Activated CD4-positive, alpha-beta T cell treated with anti-CD3 and anti-CD28 coated beads, Interleukin-2, amount 10 ng/mL, durations not matched to agents 24 days and 14 days (primary cell): Measurements from ENCODE around the gene NKX6-1. TPM values are rescaled to one million over a fixed set of nuclear protein-coding genes. Genes with fewer than 3 reads are reported as not detected.

Source experiments
- total RNA-seq: library from RNA; stranded (reverse); gene quantifications from 2 replicates; pipeline ENCODE4 v1.2.3, GENCODE V29; 2022

Gene NKX6-1
- total RNA-seq, 1 donor from 2014 or later: not detected

Other genes with a start within 250 kb of the NKX6-1 start
- not detected in 2 replicates for gene CDS1, start 83.8 kb upstream of the NKX6-1 start, total RNA-seq